ENCODE measurements around the gene ATP2B2.

DNA sequence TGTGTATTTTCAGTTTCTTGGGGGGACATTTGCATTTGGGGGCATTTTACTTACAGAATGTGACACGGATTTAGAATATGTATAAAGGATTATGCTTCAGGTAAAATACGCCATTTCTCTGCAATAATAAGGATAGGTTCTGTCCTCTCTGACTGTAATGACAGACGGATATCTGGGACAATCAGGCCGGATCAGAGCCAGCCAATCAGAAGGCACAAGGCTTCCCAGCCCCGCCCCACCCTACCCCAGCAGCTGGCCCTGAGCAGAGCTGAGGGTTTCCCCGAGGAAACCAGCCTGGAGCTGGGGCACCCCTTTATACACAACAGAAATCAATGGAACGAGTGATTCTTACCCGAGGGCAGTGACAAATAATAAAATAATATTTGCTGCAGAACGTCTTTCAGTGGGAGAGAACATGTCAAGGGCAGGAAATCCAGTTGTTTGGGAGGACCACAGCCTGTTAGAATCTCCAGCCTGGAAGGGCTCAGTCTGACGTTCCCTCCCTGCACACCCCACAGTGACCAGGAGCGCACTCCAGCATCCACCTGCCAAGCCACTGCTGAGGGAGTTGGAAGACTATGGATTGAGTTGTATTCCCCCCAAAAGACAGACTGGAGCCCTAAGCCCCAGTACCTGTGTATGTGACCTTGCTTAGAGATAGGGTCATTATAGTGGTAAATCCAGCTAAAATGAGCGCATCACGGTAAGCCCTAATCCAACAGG, 154.2 kb downstream of the ATP2B2 start:
- TF ChIP-seq NR2C1 (IDR thresholded peaks at IDR 0.05), result no peak
- no peak for TF ChIP-seq POLR2A (IDR thresholded peaks at IDR 0.05; ENCODE audit: low read depth, low read length)
- TF ChIP-seq MXI1 (IDR thresholded peaks at IDR 0.05; ENCODE audit: low read depth, low read length), result no peak
- TF ChIP-seq, protein P1, sequence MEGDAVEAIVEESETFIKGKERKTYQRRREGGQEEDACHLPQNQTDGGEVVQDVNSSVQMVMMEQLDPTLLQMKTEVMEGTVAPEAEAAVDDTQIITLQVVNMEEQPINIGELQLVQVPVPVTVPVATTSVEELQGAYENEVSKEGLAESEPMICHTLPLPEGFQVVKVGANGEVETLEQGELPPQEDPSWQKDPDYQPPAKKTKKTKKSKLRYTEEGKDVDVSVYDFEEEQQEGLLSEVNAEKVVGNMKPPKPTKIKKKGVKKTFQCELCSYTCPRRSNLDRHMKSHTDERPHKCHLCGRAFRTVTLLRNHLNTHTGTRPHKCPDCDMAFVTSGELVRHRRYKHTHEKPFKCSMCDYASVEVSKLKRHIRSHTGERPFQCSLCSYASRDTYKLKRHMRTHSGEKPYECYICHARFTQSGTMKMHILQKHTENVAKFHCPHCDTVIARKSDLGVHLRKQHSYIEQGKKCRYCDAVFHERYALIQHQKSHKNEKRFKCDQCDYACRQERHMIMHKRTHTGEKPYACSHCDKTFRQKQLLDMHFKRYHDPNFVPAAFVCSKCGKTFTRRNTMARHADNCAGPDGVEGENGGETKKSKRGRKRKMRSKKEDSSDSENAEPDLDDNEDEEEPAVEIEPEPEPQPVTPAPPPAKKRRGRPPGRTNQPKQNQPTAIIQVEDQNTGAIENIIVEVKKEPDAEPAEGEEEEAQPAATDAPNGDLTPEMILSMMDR (IDR thresholded peaks at IDR 0.05 in 2 of 3, conservative IDR thresholded peaks at IDR 0.05 in 1 of 3; ENCODE audit: control insufficient read depth in 2 of 3, extremely low read depth in 1 of 3, insufficient read depth in 1 of 3, low read depth in 3 of 3, low read length in 3 of 3), result no peak
- TF ChIP-seq, protein P2, sequence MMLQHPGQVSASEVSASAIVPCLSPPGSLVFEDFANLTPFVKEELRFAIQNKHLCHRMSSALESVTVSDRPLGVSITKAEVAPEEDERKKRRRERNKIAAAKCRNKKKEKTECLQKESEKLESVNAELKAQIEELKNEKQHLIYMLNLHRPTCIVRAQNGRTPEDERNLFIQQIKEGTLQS (IDR thresholded peaks at IDR 0.05; ENCODE audit: borderline replicate concordance, extremely low read depth, low read depth, low read length), result no peak
- TF ChIP-seq EZH2 (IDR thresholded peaks at IDR 0.05; ENCODE audit: borderline replicate concordance, control insufficient read depth, low read depth, low read length), result no peak
- TF ChIP-seq, protein P3, sequence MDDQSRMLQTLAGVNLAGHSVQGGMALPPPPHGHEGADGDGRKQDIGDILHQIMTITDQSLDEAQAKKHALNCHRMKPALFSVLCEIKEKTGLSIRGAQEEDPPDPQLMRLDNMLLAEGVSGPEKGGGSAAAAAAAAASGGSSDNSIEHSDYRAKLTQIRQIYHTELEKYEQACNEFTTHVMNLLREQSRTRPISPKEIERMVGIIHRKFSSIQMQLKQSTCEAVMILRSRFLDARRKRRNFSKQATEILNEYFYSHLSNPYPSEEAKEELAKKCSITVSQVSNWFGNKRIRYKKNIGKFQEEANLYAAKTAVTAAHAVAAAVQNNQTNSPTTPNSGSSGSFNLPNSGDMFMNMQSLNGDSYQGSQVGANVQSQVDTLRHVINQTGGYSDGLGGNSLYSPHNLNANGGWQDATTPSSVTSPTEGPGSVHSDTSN (IDR thresholded peaks at IDR 0.05; ENCODE audit: insufficient replicate concordance, low read depth, low read length), result no peak
- TF ChIP-seq SMAD1 (IDR thresholded peaks at IDR 0.05; ENCODE audit: low read depth, partially characterized antibody), result no peak
